Esophagus muscularis mucosa (tissue), 3 donors: ENCODE results near the gene DCLK2.

Source experiments
- POLR2A ChIP-seq: fragments of 450-650 bp; IDR thresholded peaks from one replicate; pipeline ENCODE4 v1.6.1; 2017; ENCODE audit warnings: antibody characterized with exemption, moderate library complexity, mild to moderate bottlenecking, low read depth
- TF ChIP-seq, protein P1 (sequence below), 3 experiments: fragments of 200-600 bp in 2 of 3; fragments of 450-650 bp in 1 of 3; sonication (generic) in 2 of 3; IDR thresholded peaks; one replicate each; pipeline ENCODE4 v1.5.1; 2017 to 2019; ENCODE audit warnings: antibody characterized with exemption in 3 of 3, mild to moderate bottlenecking in 2 of 3, moderate library complexity in 1 of 3

GRCh38 chr4:150251752-150252190 lies 173.5 kb downstream of the DCLK2 start:
- TF ChIP-seq POLR2A: no peak
- TF ChIP-seq, protein P1, sequence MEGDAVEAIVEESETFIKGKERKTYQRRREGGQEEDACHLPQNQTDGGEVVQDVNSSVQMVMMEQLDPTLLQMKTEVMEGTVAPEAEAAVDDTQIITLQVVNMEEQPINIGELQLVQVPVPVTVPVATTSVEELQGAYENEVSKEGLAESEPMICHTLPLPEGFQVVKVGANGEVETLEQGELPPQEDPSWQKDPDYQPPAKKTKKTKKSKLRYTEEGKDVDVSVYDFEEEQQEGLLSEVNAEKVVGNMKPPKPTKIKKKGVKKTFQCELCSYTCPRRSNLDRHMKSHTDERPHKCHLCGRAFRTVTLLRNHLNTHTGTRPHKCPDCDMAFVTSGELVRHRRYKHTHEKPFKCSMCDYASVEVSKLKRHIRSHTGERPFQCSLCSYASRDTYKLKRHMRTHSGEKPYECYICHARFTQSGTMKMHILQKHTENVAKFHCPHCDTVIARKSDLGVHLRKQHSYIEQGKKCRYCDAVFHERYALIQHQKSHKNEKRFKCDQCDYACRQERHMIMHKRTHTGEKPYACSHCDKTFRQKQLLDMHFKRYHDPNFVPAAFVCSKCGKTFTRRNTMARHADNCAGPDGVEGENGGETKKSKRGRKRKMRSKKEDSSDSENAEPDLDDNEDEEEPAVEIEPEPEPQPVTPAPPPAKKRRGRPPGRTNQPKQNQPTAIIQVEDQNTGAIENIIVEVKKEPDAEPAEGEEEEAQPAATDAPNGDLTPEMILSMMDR (IDR thresholded peaks at IDR 0.05): no peak
